Activated naive CD8-positive, alpha-beta T cell treated with anti-CD3 and anti-CD28 coated beads, Interleukin-2, amount 50 U/mL, for 16 hours (primary cell): ENCODE measurements around the gene ZNF415.
"Not testable (repeated sequence)": the region's sequence is repeated elsewhere in the genome, so short reads cannot be mapped to it uniquely, and the experiment has no call there.

Source experiments
- DNase-seq: peaks from one replicate; pipeline ENCODE4 v3.0.0-alpha.2; 2020; ENCODE audit warnings: low read depth, low spot score

Gene ZNF415

DNA sequence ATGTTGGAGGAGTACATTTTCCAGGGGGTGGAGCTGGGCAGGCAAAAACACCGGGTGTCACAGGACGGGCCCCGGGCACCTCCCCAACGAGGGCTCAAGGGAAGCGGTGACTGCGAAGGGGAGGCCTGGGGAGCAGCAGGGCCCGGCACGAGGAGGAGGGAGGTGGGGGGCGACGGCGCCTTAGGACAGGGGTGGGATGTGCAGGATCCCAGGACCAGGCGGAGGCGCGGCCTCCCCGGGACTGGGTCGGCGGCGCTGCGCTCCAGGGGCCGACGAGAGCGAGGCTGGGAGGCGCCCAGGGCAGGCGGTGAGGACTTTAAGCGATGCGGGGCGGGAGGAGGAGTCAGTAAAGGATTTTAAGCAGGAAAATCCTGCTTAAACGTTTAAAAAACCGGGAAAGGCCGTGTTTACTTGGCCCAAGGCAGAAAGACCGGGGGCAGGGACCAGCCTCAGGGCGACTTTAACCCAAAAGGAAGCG, 29.9 kb downstream of the ZNF415 start:
- DNase-seq = no peak

DNA sequence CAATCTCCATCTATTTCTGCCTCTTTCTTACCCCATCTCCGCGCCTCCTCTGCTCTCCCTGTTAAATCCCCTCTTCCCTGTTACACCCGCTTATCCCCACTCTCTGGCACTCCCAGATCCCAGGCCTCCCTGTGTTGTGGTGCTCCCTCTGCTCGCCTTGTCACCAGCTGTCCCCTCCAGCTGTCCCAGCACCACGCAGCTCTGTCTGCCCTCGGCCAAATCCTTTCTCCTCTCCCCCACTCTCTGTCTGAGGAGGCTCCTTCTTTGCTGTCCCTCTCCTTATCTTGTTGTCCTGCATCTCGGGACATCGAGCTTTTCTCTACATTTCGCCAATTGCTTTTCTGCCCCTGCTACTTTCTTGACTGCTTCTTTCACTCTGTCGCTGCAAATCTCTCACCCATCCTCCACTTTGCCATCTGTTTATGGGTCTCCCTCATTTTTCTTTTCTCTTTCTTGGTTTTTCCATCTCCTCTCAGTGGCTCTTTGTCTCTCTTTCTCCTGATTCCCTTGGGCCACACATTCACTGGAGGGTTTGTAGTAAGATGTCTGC, 30.4 kb downstream of the ZNF415 start:
- DNase-seq = no peak

DNA sequence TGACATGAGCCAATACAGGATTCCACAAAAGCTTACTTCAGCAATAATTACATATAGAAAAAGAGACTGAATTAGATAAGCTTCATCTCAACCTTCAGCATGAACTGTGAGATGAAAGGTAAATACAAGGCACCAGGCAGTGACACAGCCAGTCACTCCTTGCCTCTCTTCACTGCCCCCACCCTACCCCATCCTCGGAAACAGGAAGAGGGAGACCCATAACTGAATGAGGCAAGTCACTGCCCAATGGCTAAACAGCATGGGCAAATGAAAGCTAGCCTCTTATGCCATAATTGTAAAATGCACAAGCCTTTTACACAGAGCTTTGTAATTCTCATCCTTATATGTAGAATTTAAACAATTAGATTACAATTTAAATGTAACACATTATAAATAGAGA, 31.2 kb downstream of the ZNF415 start:
- no peak for DNase-seq

DNA sequence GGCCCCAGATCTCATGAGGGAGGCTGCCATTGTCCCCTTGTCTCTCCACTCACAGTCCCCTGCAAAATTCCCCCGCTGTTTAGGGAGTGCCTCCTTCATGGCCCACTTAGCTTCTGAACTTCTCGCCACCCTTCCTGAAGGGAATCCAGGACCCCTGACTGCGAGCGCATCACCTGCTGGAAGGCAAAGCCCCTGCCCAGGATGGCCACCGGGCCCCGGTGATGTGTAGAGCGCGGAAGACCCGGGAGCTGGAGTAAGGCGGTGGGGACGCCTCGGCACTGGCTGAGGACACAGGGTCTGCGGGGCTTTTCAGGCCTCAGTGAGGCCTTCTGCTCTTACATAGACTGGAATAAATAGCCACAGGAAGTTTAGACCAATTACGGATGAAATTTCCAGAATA, 34.1 kb downstream of the ZNF415 start:
- DNase-seq = not testable (repeated sequence)

DNA sequence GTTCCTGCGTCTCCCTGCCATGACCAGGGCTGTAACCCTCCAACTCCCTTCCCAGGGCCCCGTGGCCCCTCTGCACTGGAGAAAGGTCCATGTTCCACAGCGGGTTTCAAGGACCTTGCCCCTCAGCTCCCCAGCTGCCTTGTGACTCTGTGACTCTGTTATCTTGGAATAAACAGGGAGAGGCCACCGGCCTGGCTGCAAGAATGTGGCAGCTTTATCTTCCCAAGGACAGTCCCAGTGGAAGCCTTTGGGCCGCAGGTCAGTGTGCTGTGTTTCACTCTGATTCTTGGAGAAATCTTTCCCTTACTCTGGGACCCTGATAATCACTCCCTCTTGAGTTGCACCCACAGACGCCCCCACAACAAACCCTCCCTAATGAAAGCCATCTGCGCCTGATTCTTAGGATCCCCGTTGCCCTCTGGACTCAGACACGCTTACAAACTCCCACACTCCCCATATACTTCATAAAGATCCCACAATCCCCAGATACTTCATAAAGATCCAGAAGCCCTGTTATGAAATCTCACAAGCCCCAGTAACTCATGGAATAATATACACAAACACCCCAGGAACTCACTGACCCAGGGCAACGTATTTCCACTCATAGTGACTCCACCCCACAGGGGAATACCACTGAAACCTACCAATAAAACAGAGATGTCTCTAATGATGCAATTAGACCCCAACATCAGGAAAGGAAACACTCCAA, 35.6 kb downstream of the ZNF415 start:
- DNase-seq = not testable (repeated sequence)

DNA sequence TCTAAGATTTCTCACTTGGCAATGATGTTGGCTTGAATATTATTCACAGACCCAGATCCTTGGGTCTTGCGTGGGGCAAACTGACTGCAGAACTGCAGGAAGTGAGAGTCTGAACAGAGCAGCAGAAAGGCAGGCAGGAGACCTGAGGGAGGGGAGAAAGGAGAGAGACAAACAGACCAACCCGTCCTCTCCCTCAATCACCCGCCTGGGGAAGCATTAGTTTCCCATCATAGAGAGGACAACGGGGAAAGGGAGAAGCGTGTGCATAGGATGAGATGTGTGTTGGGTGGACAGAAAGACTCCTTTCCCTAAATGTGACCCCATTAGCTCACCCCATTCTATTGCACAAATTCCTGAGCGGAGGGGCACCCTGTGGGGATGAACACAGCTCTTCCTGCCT, 36.1 kb downstream of the ZNF415 start:
- not testable (repeated sequence) for DNase-seq

DNA sequence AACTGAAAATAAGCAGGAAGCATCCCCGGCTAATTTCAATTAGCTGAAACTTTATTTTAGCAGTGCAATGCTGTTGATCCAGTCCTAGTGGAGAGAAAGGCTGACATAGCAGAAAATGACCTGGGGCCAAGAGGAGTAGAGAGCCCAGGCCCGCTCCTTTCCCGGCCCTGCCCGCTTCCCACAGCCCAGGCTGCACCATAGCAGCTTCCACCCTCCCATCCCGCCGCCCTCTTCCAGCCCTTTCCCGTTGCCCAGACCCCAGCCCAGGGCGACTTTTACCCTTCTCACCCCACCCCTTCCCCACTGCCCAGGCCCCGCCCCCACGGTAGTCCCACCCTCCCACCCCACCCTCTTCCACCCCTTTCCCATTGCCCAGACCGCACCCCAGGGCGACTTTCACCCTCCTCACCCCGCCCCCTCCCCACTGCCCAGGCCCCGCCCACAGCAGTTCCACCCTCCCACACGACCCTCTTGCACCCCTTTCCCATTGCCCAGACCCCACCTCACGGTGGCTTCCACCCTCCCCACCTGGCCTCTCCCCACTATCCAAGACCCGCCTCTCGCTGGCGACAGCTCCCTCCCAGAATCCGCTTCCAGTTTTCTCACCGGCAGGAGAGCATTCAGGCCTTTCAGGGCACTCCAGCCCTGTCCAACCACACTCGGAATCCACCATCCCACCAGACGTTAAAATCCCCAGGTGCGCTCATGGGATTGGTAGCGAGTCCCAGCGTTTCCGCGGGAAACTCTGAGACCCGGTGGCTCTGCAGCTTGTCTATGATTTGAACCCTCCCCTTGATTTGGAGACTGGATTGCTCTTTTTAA, 37.7 kb downstream of the ZNF415 start:
- DNase-seq = no peak

DNA sequence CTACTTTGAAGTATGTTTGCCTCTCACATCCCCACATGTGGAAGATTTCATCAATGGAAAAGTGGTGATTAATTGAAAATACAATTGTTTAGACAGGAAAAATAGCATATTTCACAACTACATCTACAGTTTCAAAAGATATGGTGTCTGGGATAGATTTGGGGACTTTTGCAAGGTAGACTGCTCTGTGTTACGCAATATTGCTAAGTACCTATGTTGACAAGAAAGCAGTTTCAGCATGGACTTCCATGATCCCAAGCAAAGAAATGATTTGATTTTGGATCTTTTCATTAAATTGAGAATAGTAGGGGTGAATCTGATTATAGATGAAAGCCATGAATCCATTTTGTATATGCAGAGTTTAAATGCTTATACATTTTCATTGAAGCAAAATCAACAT, 40.0 kb downstream of the ZNF415 start:
- DNase-seq = no peak

DNA sequence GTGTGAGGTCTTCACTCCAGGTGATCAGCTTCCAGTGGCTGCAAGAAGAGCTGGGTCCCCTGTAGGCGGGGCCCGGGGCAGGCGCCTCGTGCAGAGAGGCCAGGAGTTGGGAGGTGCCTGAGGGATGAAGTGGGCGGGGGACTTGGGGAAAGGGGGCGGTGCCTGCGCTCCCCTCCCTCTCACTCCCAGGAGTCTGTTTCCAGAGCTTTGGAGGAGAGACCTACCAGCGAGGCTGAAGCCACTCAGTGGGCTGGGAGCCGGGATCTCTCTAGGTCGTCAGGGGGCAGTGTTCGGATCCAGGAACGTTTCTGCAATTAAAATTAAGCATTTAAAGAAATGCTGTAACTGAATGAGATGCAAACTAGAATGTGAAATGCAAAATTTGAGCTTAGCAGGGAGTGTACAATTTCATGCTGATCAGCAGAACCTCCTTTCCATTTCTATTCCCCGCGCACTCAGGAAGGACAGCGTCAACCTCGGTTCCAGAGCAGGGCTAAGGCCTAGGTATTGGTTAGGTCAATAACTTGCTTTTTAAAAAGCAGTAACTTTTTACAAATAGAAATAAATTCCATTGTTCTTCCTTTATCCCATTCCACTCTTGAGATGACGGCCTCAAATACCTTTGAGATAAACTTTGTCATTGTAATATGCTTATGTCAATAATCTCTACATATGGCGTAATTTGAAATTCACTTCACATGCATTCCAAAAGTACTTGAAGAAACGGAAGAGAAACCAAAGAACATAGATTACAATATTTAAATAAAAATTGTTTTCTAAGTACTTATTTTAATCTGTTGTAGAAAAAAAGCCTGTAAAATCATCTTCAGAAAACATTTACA, 41.1 kb downstream of the ZNF415 start:
- DNase-seq = no peak

DNA sequence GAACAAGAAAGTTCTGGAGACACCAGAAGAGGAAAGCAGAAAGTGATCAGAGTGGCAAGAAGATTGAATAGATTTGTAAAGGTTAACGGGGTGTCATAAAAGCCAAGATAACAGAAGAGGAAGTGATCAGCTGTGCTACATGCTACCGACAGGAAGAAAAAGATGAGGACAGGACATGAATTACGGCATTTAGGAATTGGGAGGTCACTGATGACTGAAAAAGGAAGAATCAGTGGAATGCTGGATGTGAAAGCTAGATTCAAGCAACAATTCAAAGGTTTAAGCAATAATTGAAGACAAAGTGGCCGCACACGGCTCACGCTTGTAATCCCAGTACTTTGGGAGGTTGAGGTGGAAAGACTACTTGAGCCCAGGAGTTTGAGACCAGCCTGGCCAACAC, 44.6 kb downstream of the ZNF415 start:
- no peak for DNase-seq

DNA sequence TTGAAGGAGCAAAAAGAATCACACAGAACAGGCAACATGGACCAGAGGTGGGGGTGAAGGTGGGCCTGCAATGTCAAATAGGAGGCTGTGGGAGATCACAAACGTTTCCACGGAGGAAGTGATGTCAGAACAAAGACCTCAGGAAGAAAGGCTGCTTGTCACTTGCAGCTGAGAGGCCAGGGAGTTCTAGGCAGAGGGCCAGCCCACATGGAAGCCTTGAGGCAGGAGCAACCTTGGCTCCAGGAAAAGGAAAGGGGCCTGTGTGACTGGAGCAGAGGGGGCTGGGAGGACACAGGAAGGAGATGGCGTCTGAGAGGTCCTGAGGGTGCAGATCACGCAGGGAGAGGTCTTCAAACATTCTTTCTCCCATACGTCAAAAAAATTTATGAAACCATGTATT, 45.8 kb downstream of the ZNF415 start:
- no peak for DNase-seq

DNA sequence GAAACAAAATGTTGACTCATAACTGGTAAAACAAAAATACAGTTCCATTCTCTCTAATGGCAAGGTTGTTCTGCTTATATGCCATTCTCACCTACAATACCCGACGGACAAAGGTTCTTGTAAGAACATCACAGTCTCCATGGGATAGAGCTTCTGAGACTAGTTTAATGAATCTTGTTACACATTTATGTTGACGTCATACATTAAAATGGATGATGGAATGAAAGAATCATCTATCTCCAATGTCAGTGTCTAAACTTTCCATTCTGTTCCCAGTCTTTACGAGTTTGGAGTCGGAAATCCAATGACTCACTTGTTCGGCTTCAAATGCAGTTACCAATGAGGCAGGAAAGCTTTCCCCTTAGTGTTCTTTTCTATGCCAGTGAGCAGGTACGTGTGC, 47.2 kb downstream of the ZNF415 start:
- DNase-seq = no peak

DNA sequence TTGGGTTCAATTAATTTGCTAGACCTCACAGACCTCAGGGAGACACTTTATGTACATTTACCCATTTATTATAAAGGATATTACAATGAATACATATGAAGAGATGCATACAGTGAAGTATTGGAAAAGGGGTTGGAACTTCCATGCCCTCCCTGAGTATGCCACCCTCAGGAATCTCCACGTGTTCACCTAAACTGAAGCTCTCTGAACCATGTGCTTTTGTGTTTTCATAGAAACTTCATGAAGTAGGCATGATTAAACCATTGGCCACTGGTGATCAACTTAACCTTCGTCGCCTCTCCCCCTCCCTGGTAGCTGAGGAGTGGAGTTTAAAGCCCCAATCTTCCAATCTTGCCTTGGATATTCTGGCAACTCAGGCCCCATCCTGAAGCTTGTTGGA, 49.8 kb downstream of the ZNF415 start:
- DNase-seq = no peak

DNA sequence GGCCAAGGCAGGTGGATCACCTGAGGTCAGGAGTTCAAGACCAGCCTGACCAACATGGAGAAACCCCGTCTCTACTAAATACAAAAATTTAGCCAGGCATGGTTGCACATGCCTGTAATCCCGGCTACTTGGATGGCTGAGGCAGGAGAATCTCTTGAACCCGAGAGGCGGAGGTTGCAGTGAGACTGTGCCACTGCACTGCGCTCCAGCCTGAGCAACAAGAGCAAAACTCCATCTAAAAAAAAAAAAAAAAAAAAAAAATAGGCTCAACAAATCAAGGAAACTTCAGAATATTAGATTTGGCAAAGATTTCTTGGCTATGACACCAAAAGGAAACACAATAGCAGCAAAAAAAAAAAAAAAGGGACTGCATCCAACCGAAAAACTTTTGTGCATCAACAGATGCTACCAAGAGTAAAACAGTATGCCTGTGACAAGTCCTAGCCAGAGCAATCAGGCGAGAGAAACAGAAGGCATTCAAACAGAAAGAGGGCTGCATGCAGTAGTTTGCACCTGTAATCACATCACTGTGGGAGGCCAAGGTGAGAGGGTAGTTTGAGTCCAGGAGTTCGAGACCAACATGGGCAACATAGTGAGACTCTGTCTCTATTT, 53.3 kb downstream of the ZNF415 start:
- DNase-seq = no peak

DNA sequence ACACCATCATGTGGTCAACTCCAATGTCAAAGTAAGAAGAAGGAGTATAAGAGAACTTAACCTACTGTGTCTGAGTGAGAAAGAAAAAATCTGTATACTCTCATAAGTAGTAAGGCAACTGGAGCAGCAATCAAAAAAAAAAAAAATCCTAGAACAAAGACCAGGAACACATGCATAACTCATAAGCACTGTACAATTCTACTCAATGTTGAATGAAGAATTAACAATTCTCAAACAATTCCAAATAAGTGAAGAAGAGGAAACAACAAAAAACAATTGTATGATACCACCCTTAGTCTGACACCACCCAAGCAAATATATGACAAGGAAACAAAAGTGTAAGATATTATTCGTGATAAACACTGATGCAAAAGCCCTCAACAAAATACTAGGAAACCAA, 54.0 kb downstream of the ZNF415 start:
- DNase-seq = no peak

DNA sequence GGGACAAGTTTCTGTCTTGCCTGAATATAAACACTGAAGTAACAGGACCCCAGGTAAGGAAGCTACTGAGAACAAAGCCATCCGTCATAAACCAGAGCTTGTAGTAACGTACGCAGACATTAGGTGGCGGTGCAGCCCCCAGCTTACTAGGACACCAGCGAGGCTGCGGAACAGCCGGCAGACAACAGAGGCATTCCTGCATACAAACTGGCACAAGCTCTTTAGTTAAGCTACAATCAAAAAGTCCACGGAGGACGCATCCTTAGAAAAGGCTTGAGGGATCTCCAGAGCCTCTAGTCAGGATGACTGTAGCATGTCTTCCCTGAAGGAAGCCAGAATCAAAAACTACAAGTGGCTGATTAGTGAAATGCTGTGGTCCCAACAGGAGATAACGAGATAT, 55.7 kb downstream of the ZNF415 start:
- DNase-seq = no peak

DNA sequence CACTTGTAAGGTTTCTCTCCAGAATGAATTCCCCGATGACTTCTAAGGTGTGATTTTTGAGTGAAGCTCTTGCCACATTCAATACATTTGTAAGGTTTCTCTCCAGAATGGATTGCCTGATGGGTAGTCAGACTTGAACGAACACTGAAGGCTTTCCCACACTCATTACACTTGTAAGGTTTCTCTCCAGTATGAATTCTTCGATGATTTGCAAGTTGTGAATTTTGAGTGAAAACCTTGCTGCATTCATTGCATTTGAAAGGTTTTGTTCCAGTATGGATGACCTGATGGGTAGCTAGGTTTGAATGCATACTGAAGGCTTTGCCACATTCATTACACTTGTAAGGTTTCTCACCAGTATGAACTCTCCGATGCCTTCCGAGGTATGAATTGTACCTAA, 63.9 kb downstream of the ZNF415 start:
- DNase-seq = no peak

DNA sequence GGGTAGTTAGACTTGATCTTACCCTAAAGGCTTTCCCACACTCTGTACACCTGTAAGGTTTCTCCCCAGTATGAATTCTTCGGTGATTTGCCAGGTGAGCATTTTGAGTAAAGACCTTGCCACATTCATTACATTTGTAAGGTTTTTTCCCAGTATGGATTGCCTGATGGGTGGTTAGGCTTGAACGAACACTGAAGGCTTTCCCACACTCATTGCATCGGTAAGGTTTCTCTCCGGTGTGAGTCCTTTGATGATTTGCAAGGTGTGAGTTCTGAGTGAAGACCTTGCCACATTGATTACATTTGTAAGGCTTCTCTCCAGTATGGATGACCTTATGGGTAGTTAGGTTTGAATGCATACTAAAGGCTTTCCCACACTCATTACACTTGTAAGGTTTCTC, 64.5 kb downstream of the ZNF415 start:
- no peak for DNase-seq

DNA sequence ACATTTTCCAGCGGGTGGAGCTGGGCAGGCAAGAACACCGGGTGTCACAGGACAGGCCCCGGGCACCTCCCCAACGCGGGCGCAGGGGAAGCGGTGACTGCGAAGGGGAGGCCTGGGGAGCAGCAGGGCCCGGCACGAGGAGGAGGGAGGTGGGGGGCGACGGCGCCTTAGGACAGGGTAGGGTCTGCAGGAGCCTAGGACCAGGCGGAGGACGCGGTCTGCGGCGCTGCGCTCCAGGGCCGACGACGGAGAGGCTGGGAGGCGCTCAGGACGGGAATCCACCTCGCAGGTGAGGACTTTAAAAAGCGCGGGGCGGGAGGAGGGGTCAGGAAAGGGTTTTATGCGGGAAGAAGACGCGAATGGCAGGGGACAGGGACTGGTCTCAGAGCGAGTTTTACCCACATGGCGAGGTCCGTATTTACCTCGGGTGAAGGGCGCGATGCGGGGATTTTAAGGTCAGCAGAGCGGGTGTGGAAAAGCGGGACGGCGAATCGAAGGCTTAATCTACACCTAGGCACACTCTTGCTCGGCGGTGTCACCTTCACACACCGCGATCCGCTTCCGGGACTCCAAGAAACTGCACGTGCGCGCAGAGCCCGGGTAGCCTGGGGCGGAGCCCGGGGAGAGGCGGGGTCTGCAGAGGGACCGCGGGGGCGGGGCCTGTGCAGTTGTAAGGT, 74.7 kb downstream of the ZNF415 start:
- no peak for DNase-seq
